Prostate gland (tissue), 2 donors: Measurements from ENCODE around the gene MYH4. TPM values are rescaled to one million over a fixed set of nuclear protein-coding genes. Genes with fewer than 3 reads are reported as not detected.

ENCODE experiments used
- DNase-seq: peaks from one replicate; pipeline ENCODE4 v3.0.0-alpha.2; 2019; ENCODE audit warnings: low spot score
- H3K27ac ChIP-seq, 2 donors: fragments of 200-600 bp; sonication (generic); 2 replicates each; pipeline ENCODE4 v1.5.1; 2017 to 2019
- H3K27me3 ChIP-seq: fragments of 200-600 bp; sonication (generic); replicated peaks from 2 replicates; pipeline ENCODE4 v1.5.1; 2019; ENCODE audit not compliant: insufficient read depth
- H3K36me3 ChIP-seq, 2 donors: fragments of 200-600 bp; sonication (generic); 1 replicate in 1 of 2; 2 replicates in 1 of 2; pipeline versions ENCODE4 v1.5.1 to v1.8.1; 2017 to 2019
- H3K4me1 ChIP-seq: fragments of 200-600 bp; sonication (generic); replicated peaks from 2 replicates; pipeline ENCODE4 v1.5.1; 2019
- H3K4me3 ChIP-seq, 2 donors: fragments of 200-600 bp; sonication (generic); 2 replicates each; pipeline ENCODE4 v1.5.1; 2017 to 2019
- H3K9me3 ChIP-seq: fragments of 200-600 bp; sonication (generic); 2 replicates; pipeline ENCODE4 v1.5.1; 2017
- CTCF ChIP-seq, 4 experiments: fragments of 200-600 bp in 2 of 4; fragments of 450-650 bp in 2 of 4; sonication (generic) in 2 of 4; IDR thresholded peaks; 1 replicate in 3 of 4; 2 replicates in 1 of 4; pipeline ENCODE4 v1.5.1; 2016 to 2019; ENCODE audit warnings: antibody characterized with exemption in 4 of 4, mild to moderate bottlenecking in 2 of 4, moderate library complexity in 2 of 4
- POLR2A ChIP-seq: fragments of 450-650 bp; IDR thresholded peaks from one replicate; pipeline ENCODE4 v1.6.1; 2016; ENCODE audit warnings: antibody characterized with exemption, mild to moderate bottlenecking
- POLR2AphosphoS5 ChIP-seq: sonication (generic); formaldehyde crosslinking; IDR thresholded peaks from one replicate; pipeline ENCODE4 v1.6.1; 2017; ENCODE audit warnings: antibody characterized with exemption
- WGBS: methylation state at CpG from one replicate; pipeline ENCODE4 v1.1.5; 2018; 5-methylcytosine and 5-hydroxymethylcytosine counted together
- intact Hi-C: fragments of 100-400 bp; cut with DNase I; formaldehyde crosslinking; loops from one replicate; pipeline ENCODE4 v1.14.2; 2022
- total RNA-seq, 2 donors: library from RNA; depleted of rRNA; stranded (reverse); fragments of >200 nt; gene quantifications; one replicate each; pipeline ENCODE4 v1.1.0, GENCODE V29; 2016

Gene MYH4
- total RNA-seq, 2 donors from 2014 or later: not detected

GRCh38 chr17:10417431-10417830, 51.9 kb downstream of the MYH4 start:
- Histone ChIP-seq H3K27me3 (no peaks in the 10 kb centered on the region), H3K36me3 (no peaks in the 10 kb centered on the region), H3K4me1 (no peaks in the 10 kb centered on the region), H3K9me3 (no peaks in the 10 kb centered on the region), H3K4me3 (no peak overlapping the region), H3K27ac (no peak overlapping the region)
- DNase-seq: no peak
- TF ChIP-seq POLR2AphosphoS5: no peak
- no peak for TF ChIP-seq POLR2A
- TF ChIP-seq CTCF (IDR thresholded peaks at IDR 0.05): no peak
- WGBS: 16% methylated on average over 3 of the region's 3 CpGs
- intact Hi-C loops: no loop called here

GRCh38 chr17:10415161-10415560, 54.2 kb downstream of the MYH4 start:
- no peak overlapping the region for H3K27ac ChIP-seq
- no peak overlapping the region for H3K4me3 ChIP-seq
- H3K4me1 ChIP-seq: no peaks in the 10 kb centered on the region
- no peaks in the 10 kb centered on the region for H3K36me3 ChIP-seq
- no peak for DNase-seq
- 85% methylated on average over 4 of the region's 4 CpGs for WGBS
- intact Hi-C loops: no loop called here
- no peaks in the 10 kb centered on the region for H3K9me3 ChIP-seq
- TF ChIP-seq POLR2AphosphoS5 (no peak), CTCF (IDR thresholded peaks at IDR 0.05) (no peak), POLR2A (no peak)
- H3K27me3 ChIP-seq: no peaks in the 10 kb centered on the region

GRCh38 chr17:10403589-10403988, 65.8 kb downstream of the MYH4 start:
- intact Hi-C loops: no loop called here
- TF ChIP-seq CTCF (IDR thresholded peaks at IDR 0.05): no peak
- peak; percentile 9 for TF ChIP-seq POLR2AphosphoS5
- H3K4me1 ChIP-seq: no peaks in the 10 kb centered on the region
- H3K27ac ChIP-seq: no peak overlapping the region
- H3K36me3 ChIP-seq: no peaks in the 10 kb centered on the region
- H3K9me3 ChIP-seq: no peaks in the 10 kb centered on the region
- H3K27me3 ChIP-seq: no peaks in the 10 kb centered on the region
- H3K4me3 ChIP-seq: no peak overlapping the region
- DNase-seq: no peak

DNA sequence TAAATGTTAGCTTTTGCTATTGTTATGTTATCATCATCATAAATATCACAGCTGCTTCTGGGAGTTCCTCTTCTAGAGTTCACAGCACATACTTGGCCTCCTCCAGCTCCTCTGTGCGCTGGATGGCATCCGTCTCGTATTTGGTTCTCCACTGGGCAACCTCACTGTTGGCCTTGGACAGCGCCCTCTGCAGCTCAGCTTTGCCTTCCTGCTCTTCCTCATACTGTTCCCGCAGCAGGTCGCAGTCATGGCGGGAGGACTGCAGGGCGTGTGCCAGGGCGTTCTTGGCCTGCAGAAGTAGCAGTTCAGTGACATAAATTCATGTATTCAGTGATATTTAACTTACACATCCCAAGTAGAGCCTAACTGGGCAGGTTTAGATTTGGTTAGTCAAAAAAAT, 71.0 kb downstream of the MYH4 start:
- no peak overlapping the region for H3K27ac ChIP-seq
- no peak for TF ChIP-seq POLR2AphosphoS5
- TF ChIP-seq CTCF (IDR thresholded peaks at IDR 0.05): no peak
- no peak for TF ChIP-seq POLR2A
- H3K9me3 ChIP-seq: no peaks in the 10 kb centered on the region
- H3K4me3 ChIP-seq: no peak overlapping the region
- WGBS: 87% methylated on average over 9 of the region's 9 CpGs
- no peaks in the 10 kb centered on the region for H3K4me1 ChIP-seq
- H3K27me3 ChIP-seq: no peaks in the 10 kb centered on the region
- intact Hi-C loops: no loop called here
- H3K36me3 ChIP-seq: no peaks in the 10 kb centered on the region
- DNase-seq: no peak

- intact Hi-C loops: no loop called here
- H3K4me1 ChIP-seq: no peaks in the 10 kb centered on the region
- no peaks in the 10 kb centered on the region for H3K27me3 ChIP-seq
- no peaks in the 10 kb centered on the region for H3K9me3 ChIP-seq
- no peaks in the 10 kb centered on the region for H3K36me3 ChIP-seq
- 79% methylated on average over 14 of the region's 14 CpGs for whole genome bisulfite sequencing
- no peak for TF ChIP-seq CTCF (IDR thresholded peaks at IDR 0.05)
- no peak for TF ChIP-seq POLR2AphosphoS5
- TF ChIP-seq POLR2A: no peak
- no peak for DNase-seq
- H3K4me3 ChIP-seq: no peak overlapping the region
- H3K27ac ChIP-seq: no peak overlapping the region
These were observed 72.7 kb downstream of the MYH4 start for GRCh38 chr17:10396524-10397163.
